HG02642 (cell line): ENCODE measurements around the gene DMPK.
A peak's percentile ranks its signal among the peaks of the same experiment; 100 is the strongest.

Experiments used
- ATAC-seq: cut with Tn5 transposase; IDR thresholded peaks from one replicate; pipeline ENCODE4 v1.9.1; 2021; ENCODE audit warnings: mild to moderate bottlenecking; ENCODE audit not compliant: unreplicated experiment, poor library complexity

Gene DMPK

GRCh38 chr19:45782162-45782691 lies at the start of gene DMPK:
Gene DMPK, minus strand, starts transcription at chr19:45782490. Its CDS starts 138 bp downstream, at chr19:45782352.
- no peak for ATAC-seq

- no peak for ATAC-seq
Observed at GRCh38 chr19:45828945-45829344, 46.7 kb upstream of the DMPK start.

GRCh38 chr19:45828523-45828922 lies 46.2 kb upstream of the DMPK start:
- ATAC-seq, result no peak

- ATAC-seq, result no peak
Observed at GRCh38 chr19:45827459-45828093, 45.3 kb upstream of the DMPK start.

- ATAC-seq, result no peak
Observed at GRCh38 chr19:45826934-45827333, 44.6 kb upstream of the DMPK start.

GRCh38 chr19:45825917-45826893 lies 43.9 kb upstream of the DMPK start:
- ATAC-seq, result no peak

GRCh38 chr19:45825263-45825605 lies 42.9 kb upstream of the DMPK start:
- ATAC-seq, result no peak

- ATAC-seq, result no peak
Observed at GRCh38 chr19:45824531-45825262, 42.4 kb upstream of the DMPK start.

- no peak for ATAC-seq
Observed at GRCh38 chr19:45824041-45824471, 41.8 kb upstream of the DMPK start.

- no peak for ATAC-seq
Observed at GRCh38 chr19:45823182-45823581, 40.9 kb upstream of the DMPK start.

GRCh38 chr19:45822716-45823115 lies 40.4 kb upstream of the DMPK start:
- ATAC-seq, result no peak

- ATAC-seq, result no peak
Observed at GRCh38 chr19:45821570-45821969, 39.3 kb upstream of the DMPK start.

- ATAC-seq, result no peak
Observed at GRCh38 chr19:45821103-45821521, 38.8 kb upstream of the DMPK start.

- ATAC-seq, result no peak
Observed at GRCh38 chr19:45820413-45821102, 38.3 kb upstream of the DMPK start.

GRCh38 chr19:45819769-45820168 lies 37.5 kb upstream of the DMPK start:
- no peak for ATAC-seq

GRCh38 chr19:45817725-45818301 lies 35.5 kb upstream of the DMPK start:
- no peak for ATAC-seq

- peak; percentile 81 for ATAC-seq
Observed at GRCh38 chr19:45817010-45817724, 34.9 kb upstream of the DMPK start.

GRCh38 chr19:45816236-45817009 lies 34.1 kb upstream of the DMPK start:
- ATAC-seq, result no peak
